ENCODE data around the gene ANKRD13C.
"Not testable (repeated sequence)": the region's sequence is repeated elsewhere in the genome, so short reads cannot be mapped to it uniquely, and the experiment has no call there.

GRCh38 chr1:70366425-70366952, 12.0 kb upstream of the ANKRD13C start:
- TF ChIP-seq ZFX (IDR thresholded peaks at IDR 0.05); CTCF (conservative IDR thresholded peaks at IDR 0.05): not testable (repeated sequence)

Measured in C4-2B (cell line).